HepG2 (cell line): Measurements from ENCODE around the gene CES2. TPM values are rescaled to one million over a fixed set of nuclear protein-coding genes. Genes with fewer than 3 reads are reported as not detected.

Experiments
- EEA1 ChIP-seq: sonication (generic); formaldehyde crosslinking; IDR thresholded peaks from 2 replicates; pipeline ENCODE4 v1.5.1; 2020; ENCODE audit warnings: mild to moderate bottlenecking, missing genetic modification reagents, borderline replicate concordance
- KDM2A ChIP-seq: sonication (generic); formaldehyde crosslinking; IDR thresholded peaks from 2 replicates; pipeline ENCODE4 v1.4.0; 2020; ENCODE audit warnings: low read depth, missing genetic modification reagents, borderline replicate concordance
- MAZ ChIP-seq, 2 experiments: sonication (generic) in 1 of 2; formaldehyde crosslinking in 1 of 2; IDR thresholded peaks; 2 replicates each; pipeline versions ENCODE4 v1.5.0 to v1.6.1; 2012 to 2020; ENCODE audit warnings: low read depth in 2 of 2, mild to moderate bottlenecking in 2 of 2, borderline replicate concordance in 1 of 2, improper control_type of control experiment in 1 of 2, low read length in 1 of 2, missing genetic modification reagents in 1 of 2, moderate library complexity in 1 of 2
- MIER2 ChIP-seq: IDR thresholded peaks from 2 replicates; pipeline ENCODE4 v1.6.1; 2016; ENCODE audit warnings: missing biosample characterization, missing genetic modification reagents
- PRPF4 ChIP-seq: fragments of 200-400 bp; formaldehyde crosslinking; IDR thresholded peaks from 2 replicates; pipeline ENCODE4 v1.6.1; 2016; ENCODE audit warnings: low read length, low read depth; ENCODE audit not compliant: poor library complexity, severe bottlenecking
- REXO4 ChIP-seq: sonication (generic); formaldehyde crosslinking; IDR thresholded peaks from 2 replicates; pipeline ENCODE4 v1.8.0; 2022; ENCODE audit warnings: missing genetic modification reagents, mild to moderate bottlenecking, borderline replicate concordance
- RXRB ChIP-seq: IDR thresholded peaks from 2 replicates; pipeline ENCODE4 v1.6.1; 2016; ENCODE audit warnings: borderline replicate concordance, missing genetic modification reagents, missing compliant biosample characterization
- THYN1 ChIP-seq: sonication (generic); formaldehyde crosslinking; IDR thresholded peaks from 2 replicates; pipeline ENCODE4 v1.8.1; 2023; ENCODE audit warnings: low read depth, mild to moderate bottlenecking, moderate library complexity, missing genetic modification reagents, borderline replicate concordance
- ZBTB1 ChIP-seq: sonication (generic); formaldehyde crosslinking; IDR thresholded peaks from 2 replicates; pipeline ENCODE4 v1.4.0; 2020; ENCODE audit warnings: missing genetic modification reagents, borderline replicate concordance
- ZBTB49 ChIP-seq: sonication (generic); formaldehyde crosslinking; IDR thresholded peaks from 2 replicates; pipeline ENCODE4 v1.4.0; 2020; ENCODE audit warnings: missing genetic modification reagents, borderline replicate concordance
- ZFP1 ChIP-seq: IDR thresholded peaks from 2 replicates; pipeline ENCODE4 v1.6.1; 2016
- ZFP82 ChIP-seq: sonication (generic); formaldehyde crosslinking; IDR thresholded peaks from 2 replicates; pipeline ENCODE4 v1.5.1; 2020; ENCODE audit warnings: mild to moderate bottlenecking, missing genetic modification reagents, borderline replicate concordance
- ZNF607 ChIP-seq: sonication (generic); formaldehyde crosslinking; IDR thresholded peaks from 2 replicates; pipeline ENCODE4 v1.5.1; 2020; ENCODE audit warnings: missing genetic modification reagents, mild to moderate bottlenecking, borderline replicate concordance
- ZNF780A ChIP-seq: sonication (generic); formaldehyde crosslinking; IDR thresholded peaks from 2 replicates; pipeline ENCODE4 v1.8.0; 2022; ENCODE audit warnings: mild to moderate bottlenecking, missing genetic modification reagents, moderate library complexity
- polyA plus RNA-seq, 8 experiments: library from polyadenylated mRNA; depleted of rRNA in 3 of 8; stranded (reverse) in 7 of 8; unstranded in 1 of 8; fragments of >200 nt; fragmentation: Illumina TruSeq in 4 of 8; extraction: Trizol in 4 of 8; gene quantifications; 2 replicates each; pipeline versions ENCODE4 v1.2.1 to v1.2.3, GENCODE V29; 2011 to 2016; ENCODE audit warnings: low read depth in 4 of 8, missing spikeins in 1 of 8, mixed read lengths in 1 of 8; ENCODE audit not compliant: insufficient read depth in 1 of 8
- total RNA-seq, 5 experiments: library from RNA; depleted of rRNA; stranded (reverse); fragments of >200 nt; fragmentation: Illumina TruSeq; extraction: Trizol; gene quantifications; 2 replicates each; pipeline ENCODE4 v1.2.3, GENCODE V29; 2016; ENCODE audit warnings: low read depth in 1 of 5
- TF ChIP-seq, protein P1 (sequence below): sonication (generic); formaldehyde crosslinking; IDR thresholded peaks from 2 replicates; pipeline ENCODE4 v1.5.1; 2020; ENCODE audit warnings: mild to moderate bottlenecking, missing genetic modification reagents, borderline replicate concordance
- TF ChIP-seq, protein P2 (sequence below): sonication (generic); formaldehyde crosslinking; IDR thresholded peaks from 2 replicates; pipeline ENCODE4 v1.5.0; 2020; ENCODE audit warnings: mild to moderate bottlenecking, missing genetic modification reagents
- TF ChIP-seq, protein P3 (sequence below): sonication (generic); formaldehyde crosslinking; IDR thresholded peaks from 2 replicates; pipeline ENCODE4 v1.5.0; 2020; ENCODE audit warnings: missing genetic modification reagents

Gene CES2
- total and polyA plus RNA-seq, 2 of the 13 experiments (the other 11 are each of a cell fraction or from before 2014, with no cell fraction given) = 50.6 to 63.8 TPM

DNA sequence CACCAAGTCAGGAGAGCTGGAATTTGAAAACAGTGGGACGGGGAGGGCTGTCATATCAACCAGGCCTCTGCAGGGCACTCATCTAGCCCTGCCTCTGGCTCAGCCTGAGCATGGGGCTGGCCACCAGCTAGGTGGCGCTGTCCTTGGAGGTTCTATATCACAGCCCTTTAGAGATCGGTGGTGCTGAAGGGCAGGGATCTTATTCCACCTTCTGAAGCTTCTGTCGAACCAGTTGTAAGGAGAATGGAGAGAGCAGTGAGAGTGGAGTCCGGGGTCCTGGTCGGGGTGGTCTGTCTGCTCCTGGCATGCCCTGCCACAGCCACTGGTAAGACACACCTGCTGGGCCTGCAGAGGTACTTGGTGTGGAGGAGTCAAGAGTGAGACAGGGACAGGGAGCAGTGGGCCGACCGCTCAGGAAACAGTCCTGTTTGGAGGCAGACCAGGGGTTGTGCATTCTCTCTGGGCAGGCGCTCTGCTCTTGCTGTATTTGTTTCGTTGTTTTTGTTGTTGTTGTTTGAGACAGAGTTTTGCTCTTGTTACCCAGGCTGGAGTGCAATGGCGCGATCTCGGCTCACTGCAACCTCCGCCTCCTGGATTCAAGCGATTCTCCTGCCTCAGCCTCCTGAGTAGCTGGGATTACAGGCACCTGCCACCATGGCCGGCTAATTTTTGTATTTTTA lies 25.9 kb downstream of the CES2 start, which contains the start of gene CES3 (continued):
- TF ChIP-seq ZNF780A (CRISPR knock-in tag) (no peak), ZFP1 (CRISPR knock-in tag) (no peak), THYN1 (no peak), ZBTB49 (CRISPR knock-in tag) (no peak), ZNF607 (CRISPR knock-in tag) (no peak; the same call in 1 of the 2 replicates), MIER2 (CRISPR knock-in tag) (peak; percentile 85), RXRB (peak; percentile 68; the same call in 1 of the 2 replicates), ZFP82 (CRISPR knock-in tag) (no peak), MAZ (IDR thresholded peaks at IDR 0.05; ENCODE audit: borderline replicate concordance, low read depth, low read length) (no peak; the same call in 1 of the 2 replicates), MAZ (CRISPR knock-in tag; IDR thresholded peaks at IDR 0.05; ENCODE audit: low read depth) (peak; percentile 37; the same call in 1 of the 2 replicates), ZBTB1 (CRISPR knock-in tag) (no peak), REXO4 (CRISPR knock-in tag) (no peak), PRPF4 (no peak), KDM2A (peak; percentile 70; the same call in 1 of the 2 replicates), EEA1 (CRISPR knock-in tag) (no peak; the same call in 1 of the 2 replicates)
- TF ChIP-seq, protein P1, sequence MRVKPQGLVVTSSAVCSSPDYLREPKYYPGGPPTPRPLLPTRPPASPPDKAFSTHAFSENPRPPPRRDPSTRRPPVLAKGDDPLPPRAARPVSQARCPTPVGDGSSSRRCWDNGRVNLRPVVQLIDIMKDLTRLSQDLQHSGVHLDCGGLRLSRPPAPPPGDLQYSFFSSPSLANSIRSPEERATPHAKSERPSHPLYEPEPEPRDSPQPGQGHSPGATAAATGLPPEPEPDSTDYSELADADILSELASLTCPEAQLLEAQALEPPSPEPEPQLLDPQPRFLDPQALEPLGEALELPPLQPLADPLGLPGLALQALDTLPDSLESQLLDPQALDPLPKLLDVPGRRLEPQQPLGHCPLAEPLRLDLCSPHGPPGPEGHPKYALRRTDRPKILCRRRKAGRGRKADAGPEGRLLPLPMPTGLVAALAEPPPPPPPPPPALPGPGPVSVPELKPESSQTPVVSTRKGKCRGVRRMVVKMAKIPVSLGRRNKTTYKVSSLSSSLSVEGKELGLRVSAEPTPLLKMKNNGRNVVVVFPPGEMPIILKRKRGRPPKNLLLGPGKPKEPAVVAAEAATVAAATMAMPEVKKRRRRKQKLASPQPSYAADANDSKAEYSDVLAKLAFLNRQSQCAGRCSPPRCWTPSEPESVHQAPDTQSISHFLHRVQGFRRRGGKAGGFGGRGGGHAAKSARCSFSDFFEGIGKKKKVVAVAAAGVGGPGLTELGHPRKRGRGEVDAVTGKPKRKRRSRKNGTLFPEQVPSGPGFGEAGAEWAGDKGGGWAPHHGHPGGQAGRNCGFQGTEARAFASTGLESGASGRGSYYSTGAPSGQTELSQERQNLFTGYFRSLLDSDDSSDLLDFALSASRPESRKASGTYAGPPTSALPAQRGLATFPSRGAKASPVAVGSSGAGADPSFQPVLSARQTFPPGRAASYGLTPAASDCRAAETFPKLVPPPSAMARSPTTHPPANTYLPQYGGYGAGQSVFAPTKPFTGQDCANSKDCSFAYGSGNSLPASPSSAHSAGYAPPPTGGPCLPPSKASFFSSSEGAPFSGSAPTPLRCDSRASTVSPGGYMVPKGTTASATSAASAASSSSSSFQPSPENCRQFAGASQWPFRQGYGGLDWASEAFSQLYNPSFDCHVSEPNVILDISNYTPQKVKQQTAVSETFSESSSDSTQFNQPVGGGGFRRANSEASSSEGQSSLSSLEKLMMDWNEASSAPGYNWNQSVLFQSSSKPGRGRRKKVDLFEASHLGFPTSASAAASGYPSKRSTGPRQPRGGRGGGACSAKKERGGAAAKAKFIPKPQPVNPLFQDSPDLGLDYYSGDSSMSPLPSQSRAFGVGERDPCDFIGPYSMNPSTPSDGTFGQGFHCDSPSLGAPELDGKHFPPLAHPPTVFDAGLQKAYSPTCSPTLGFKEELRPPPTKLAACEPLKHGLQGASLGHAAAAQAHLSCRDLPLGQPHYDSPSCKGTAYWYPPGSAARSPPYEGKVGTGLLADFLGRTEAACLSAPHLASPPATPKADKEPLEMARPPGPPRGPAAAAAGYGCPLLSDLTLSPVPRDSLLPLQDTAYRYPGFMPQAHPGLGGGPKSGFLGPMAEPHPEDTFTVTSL (CRISPR knock-in tag) = no peak
- TF ChIP-seq, protein P2, sequence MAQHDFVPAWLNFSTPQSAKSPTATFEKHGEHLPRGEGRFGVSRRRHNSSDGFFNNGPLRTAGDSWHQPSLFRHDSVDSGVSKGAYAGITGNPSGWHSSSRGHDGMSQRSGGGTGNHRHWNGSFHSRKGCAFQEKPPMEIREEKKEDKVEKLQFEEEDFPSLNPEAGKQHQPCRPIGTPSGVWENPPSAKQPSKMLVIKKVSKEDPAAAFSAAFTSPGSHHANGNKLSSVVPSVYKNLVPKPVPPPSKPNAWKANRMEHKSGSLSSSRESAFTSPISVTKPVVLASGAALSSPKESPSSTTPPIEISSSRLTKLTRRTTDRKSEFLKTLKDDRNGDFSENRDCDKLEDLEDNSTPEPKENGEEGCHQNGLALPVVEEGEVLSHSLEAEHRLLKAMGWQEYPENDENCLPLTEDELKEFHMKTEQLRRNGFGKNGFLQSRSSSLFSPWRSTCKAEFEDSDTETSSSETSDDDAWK (CRISPR knock-in tag) = no peak
- TF ChIP-seq, protein P3, sequence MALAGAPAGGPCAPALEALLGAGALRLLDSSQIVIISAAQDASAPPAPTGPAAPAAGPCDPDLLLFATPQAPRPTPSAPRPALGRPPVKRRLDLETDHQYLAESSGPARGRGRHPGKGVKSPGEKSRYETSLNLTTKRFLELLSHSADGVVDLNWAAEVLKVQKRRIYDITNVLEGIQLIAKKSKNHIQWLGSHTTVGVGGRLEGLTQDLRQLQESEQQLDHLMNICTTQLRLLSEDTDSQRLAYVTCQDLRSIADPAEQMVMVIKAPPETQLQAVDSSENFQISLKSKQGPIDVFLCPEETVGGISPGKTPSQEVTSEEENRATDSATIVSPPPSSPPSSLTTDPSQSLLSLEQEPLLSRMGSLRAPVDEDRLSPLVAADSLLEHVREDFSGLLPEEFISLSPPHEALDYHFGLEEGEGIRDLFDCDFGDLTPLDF = no peak
